Kidney tubule cell (primary cell): ENCODE results near the gene PDGFC.
A peak's percentile ranks its signal among the peaks of the same experiment; 100 is the strongest.

Experiments
- DNase-seq: peaks from one replicate; pipeline ENCODE4 v3.0.0-alpha.2; 2018; ENCODE audit warnings: low spot score

PDGFC gene

DNA sequence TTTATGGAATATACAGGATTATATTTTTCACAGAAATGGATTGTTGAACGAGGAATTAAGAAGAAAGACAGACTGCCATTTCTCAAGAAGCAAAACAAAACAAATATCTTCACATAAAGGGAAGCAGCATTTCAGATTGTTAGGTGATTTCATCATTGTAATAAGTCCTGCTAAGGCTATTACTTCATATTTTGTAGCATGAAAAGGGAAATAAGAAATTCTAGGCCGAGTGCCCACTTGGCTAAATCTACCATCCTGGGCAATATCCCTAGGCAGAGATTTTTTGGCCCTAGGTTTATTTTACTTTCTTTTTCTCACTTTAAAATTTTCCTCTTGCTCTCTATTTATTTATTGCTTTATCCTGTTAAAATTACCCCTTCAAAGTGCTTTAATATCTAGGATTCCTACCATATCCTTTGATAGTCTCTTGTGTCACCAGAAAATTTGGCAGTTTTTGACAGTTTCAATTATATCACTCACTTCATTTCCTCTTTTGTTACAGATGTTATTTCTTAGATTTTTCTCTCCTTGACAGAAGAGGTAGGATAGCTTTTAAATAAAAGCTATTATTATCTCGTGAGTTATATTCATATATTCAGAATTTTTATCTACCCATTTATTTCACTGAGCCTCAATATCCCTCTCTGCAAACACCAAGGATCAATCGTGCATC is 142.3 kb downstream of the PDGFC start:
- no peak for DNase-seq

DNA sequence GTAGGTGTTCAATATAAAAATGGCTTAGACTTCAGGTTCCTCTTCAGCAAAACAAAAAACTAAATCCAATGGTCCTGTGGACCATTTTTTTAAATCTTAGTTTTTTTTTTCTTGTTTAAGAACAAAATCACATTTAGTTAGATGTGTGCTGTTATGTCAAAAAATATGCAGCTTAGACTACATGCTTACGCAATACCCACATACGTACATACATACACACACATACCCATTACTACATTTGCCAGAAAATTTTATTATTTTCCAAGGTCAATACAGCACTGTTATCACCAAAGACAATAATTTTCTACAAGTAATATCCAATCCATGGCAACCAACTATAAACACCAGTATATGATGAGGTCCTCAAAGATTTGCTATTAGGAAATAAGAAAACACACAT is 144.1 kb downstream of the PDGFC start:
- DNase-seq, result no peak

DNA sequence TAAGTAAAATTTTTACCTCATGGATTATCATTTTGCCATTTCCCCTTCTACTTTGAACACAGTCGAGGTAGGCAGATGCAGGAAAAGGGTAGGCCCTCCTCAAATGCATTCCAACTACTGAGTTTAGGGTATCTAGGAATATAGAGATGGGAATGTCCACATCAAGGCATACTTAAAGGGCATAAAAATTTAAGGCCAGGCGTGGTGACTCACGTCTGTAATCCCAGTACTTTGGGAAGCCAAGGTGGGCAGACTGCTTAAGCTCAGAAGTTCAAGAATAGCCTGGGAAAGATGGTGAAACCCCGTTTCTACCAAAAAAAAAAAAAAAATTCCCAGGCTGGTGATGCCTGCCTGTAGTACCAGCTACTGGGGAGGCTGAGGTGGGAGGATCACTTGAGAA is 146.5 kb downstream of the PDGFC start:
- no peak for DNase-seq

GRCh38 chr4:156824451-156825060 is 147.0 kb downstream of the PDGFC start:
- no peak for DNase-seq

GRCh38 chr4:156820931-156821330 is 150.7 kb downstream of the PDGFC start:
- DNase-seq, result no peak

DNA sequence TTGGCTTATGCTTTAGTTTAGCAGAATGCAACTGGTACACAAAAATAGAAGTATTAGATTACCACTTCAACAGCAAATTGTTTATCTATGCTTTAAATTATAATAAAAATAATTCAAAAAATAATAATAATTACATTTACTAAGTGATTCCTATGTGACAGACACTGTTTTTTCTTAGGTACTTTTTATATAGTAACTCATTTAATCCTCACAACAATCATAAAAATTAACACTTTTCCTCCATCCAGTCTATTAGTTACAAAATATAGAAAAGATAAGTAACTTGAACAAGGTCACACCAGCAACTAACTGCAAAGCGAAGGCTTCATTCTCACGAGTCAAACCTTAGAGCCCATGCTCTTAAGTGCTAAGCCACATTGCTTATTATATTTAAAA is 155.2 kb downstream of the PDGFC start:
- DNase-seq, result no peak

DNA sequence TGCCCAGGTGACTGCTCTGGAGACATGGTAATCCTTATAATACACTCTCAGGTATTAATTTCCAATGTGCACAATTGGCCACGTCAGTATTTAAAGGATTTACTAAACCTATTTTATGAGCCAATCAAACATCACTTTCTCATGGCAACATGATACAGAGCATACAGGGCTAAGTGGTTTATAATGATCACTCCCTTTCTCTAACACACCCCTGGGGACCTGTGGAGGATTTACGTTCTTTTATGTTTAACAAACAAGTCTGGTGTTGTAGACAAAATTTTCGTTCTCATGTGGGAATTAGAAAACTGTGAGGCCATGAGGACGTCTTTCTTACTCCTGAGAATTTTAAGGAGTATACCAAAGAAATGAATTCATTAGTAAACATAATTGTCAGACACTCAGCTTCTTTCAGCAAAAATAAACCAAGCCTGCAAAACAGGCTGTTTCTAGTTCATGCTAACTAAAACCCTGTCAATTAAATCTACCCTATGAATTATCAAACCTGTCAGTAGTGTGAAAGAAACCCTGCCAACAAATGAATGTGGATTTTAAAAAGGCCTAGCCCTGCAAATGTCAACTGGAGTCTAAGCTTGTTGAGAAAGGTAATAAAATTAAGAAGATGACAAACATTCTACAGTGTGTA is 155.8 kb downstream of the PDGFC start:
- DNase-seq, result no peak

DNA sequence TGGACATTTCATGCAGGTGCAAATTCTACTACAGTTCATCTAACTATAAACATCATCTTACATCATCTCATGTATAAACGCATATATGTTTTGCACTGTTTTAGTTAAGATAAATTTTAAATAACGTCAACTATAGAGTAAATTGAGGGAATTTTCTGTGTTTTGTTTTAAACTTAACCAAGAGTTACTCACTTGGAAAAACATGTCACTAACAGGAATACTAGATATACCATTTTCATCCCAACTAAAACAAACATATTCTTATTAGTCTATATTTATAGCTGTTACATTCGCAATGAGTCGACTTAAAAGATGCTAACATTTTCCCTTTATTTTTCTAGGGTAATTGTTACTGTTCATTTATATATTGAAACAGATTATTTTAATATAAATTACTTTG is 159.6 kb downstream of the PDGFC start:
- DNase-seq, result no peak

DNA sequence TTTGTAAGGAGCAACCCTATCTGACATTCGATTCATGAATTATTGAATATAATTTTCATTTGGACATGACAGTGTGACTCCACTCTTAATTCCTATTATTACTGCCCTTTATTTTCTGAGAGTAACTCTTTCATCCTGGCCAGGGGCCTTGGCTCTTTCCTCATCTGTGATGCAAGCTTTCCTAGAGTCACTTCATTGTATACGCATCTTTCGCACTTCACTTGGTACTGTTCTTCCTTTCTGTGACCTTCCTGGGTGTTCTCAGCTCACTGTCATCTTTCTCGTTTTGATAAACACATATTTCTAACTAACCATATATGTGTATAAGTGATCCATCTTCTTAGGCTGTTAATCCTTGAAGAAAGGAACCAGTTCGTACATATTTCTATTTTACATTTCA is 160.3 kb downstream of the PDGFC start:
- DNase-seq, result no peak

DNA sequence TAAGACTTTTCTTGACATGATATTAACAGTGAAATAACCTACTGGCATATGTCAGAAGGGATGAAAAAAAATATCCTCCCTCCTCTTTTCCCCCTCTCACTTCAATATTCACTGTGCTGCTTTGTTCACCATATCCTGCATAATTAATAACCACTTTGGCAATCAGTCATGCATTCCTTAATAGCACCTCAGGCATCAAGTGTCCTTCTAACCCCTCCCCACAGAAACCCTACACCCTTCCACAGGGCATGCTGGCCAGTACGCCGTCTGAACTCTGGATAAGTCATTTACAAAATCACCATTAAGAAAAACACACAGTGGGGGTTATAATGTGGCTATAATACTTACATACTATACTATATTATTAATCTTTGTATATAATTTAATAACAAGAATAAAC is 165.9 kb downstream of the PDGFC start:
- DNase-seq, result peak; percentile 38

- no peak for DNase-seq
Measured at GRCh38 chr4:156803056-156803455, 168.5 kb downstream of the PDGFC start.

- DNase-seq, result no peak
Measured at GRCh38 chr4:156800463-156800862, 171.1 kb downstream of the PDGFC start.

- DNase-seq, result peak; percentile 28
Measured at GRCh38 chr4:156799121-156799589, 172.4 kb downstream of the PDGFC start.

DNA sequence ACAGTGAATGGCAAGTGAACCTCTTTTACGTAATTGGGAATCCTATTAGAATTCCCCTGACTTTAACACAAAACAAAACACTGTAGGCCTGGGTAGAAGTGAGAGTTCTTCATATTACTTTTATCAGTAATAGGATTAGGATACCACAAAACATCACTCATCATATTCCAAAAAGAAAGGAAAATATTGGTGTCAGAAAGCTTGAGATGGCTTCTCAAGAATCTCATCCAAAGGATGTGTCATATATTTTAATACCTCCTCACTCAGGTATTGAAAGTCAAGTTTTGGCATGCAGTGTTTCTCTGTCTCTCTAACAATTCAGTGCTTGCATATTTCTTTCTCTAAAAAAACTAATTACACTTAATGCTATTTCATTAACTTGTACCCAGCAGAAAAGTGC is 173.2 kb downstream of the PDGFC start:
- DNase-seq, result no peak

DNA sequence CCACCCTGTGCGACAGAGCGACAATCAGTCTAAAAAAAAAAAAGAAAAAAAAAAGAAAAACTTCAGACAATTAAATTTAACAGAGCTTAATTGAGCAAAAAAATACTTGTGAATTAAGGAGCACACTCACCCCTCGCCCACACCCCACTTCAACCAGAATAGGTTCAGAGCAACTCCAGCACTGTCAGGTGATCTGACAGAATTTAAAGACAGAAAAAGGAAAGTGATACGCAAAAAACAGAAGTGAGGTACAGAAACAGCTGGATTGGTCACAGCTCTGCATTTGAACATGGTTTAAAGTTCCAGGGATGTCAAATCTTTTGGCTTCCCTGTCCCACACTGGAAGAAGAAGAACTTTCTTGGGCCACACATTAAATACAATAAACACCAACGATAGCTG is 174.4 kb downstream of the PDGFC start:
- no peak for DNase-seq

- no peak for DNase-seq
Measured at GRCh38 chr4:156795727-156796126, 175.9 kb downstream of the PDGFC start.

DNA sequence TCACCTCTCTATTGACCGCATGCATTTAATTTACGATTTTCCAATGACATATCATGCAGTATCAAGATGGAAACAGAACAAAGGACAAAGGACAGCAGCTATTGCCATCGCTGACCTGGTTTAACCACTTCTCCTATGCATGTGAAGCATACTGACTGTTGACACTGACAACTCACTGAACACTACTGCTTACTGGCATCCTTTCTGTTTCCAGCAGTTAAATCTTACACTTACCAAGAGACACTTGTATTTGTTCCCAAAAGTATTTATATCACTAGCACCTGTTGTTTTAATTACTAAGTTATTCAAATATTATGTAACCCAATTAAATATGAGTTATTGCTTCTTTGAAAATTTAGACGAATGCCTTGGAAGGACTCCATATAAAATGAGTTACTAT is 176.7 kb downstream of the PDGFC start:
- DNase-seq, result no peak

DNA sequence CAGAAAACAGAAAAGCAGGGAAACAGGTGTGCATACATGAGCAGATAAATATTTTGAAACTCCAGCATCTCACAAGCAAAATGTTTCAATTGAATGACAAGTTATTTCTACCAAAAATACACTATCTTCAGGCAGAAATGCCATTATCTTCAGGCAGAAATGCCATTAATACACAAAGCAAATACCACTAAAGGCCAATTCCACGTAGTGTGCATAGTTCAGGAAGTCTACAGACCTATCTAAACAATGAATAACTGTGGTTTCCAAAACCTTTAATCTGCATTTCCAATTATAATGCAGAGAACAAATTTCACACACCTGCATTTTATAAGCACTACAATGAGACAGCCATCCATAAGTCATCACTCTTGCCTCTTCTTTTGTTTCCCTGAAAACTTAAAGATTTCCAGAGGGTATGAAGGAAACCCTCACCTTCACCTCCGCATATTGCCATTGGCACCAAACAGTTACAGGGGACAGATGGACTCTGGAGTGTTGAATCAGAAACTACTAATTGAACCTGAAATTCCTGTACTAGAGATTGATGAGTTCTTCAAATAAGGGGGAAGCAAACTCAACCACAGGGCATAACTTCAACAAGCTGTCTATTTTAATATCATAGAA is 179.0 kb downstream of the PDGFC start:
- no peak for DNase-seq

DNA sequence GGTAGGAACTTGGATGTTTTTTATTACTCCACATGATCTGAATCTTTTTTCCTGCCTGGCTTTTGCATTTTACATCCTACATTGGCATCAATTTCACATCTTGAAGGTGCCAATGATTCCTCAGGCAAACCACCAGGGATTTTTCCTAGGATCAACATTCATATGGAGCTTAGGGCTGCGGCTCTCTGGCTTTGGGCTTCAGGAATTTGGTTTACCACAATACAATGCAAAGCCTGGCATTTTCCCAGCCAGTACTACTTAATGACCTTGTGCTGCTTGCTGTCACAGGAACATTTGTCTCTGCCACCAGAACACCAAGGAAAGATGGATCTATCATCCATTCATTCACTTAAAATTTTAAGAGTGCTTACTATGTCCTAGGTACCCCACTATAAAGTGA is 180.7 kb downstream of the PDGFC start:
- DNase-seq, result peak; percentile 60

- DNase-seq, result no peak
Measured at GRCh38 chr4:156788782-156789181, 182.8 kb downstream of the PDGFC start.

GRCh38 chr4:156786713-156787112 is 184.9 kb downstream of the PDGFC start:
- DNase-seq, result no peak

DNA sequence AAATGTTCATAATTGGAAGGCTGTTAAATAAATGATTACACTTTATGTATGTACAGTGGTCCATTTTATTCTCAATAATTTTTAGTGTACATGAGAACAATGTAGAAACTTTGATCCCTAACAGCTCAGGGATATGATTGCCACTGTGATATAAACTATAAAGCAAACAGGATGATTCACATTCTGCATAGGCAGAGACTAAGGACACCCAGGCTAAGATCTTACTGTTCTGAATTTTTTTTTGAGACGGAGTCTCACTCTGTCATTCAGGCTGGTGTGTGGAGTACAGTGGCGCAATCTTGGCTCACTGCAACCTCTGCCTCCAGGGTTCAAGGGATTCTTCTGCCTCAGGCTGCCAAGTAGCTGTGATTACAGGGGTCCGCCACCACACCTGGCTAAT is 186.6 kb downstream of the PDGFC start:
- DNase-seq, result no peak

DNA sequence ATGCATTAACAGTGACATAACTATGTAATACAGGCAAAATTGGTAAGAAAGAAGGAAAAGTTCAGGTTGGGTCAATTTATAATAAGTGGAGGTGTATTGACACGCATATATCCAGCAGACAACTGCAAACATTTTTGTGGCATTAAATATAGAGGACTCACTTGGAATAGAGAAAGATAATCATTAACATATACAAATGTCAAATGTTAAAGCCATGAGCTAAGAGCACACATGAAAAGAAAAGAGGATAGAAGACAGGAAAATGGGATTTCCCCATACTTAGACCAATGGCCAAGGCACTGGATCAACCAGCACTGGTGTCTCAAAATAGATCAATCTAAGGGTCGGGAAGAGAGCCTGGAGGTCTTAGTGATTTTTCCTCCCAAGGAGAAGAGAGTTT is 187.6 kb downstream of the PDGFC start:
- DNase-seq, result peak; percentile 52
